Measurements from ENCODE around the gene SH3GLB1.

DNA sequence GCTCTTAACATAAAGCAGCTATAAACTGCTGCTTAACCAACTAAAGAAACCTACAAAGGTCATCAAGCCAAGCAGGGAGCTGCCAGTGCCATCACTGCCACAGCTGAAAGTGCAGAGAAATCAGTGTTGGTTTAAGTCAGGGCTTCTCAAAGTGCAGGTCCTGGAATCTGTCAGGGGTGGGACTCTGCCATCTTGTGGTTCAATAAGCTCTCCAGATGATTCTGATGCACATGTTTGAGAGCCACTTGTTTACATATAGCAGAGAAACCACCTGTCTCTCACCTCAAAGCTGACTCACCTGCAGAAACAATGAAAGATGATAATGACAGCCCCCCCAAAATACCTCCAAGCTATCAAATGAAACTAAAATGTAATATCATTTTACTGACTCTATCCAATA is 49.3 kb downstream of the SH3GLB1 start:
- peak; percentile 41; the same call in 1 of the 2 replicates for TF ChIP-seq CTCF (conservative IDR thresholded peaks at IDR 0.05; ENCODE audit: low read depth, low read length)
- TF ChIP-seq EZH2 (IDR thresholded peaks at IDR 0.05; ENCODE audit: borderline replicate concordance, low read depth, low read length, poor library complexity, severe bottlenecking), result no peak
